Ovary (tissue), 3 donors: ENCODE measurements around the gene ZNF76.

Experiments
- CTCF ChIP-seq, 3 donors: fragments of 450-650 bp in 2 of 3; fragments of 200-600 bp in 1 of 3; IDR thresholded peaks; one replicate each; pipeline versions ENCODE4 v1.5.1 to v1.8.0; 2016 to 2022; ENCODE audit warnings: antibody characterized with exemption in 3 of 3, mild to moderate bottlenecking in 1 of 3
- POLR2A ChIP-seq: fragments of 450-650 bp; IDR thresholded peaks from one replicate; pipeline ENCODE4 v1.6.1; 2017; ENCODE audit warnings: antibody characterized with exemption, mild to moderate bottlenecking, moderate library complexity
- donor health status: DM: no; HTN: no; CAD: no.

- TF ChIP-seq CTCF (IDR thresholded peaks at IDR 0.05) (no peak), POLR2A (no peak)
Observed at GRCh38 chr6:35213824-35214756, 45.4 kb upstream of the ZNF76 start, which contains the start of gene SCUBE3.
